Activated CD4-positive, alpha-beta T cell treated with anti-CD3 and anti-CD28 coated beads, Interleukin-2, amount 50 U/mL, for 4 hours (primary cell): ENCODE measurements around the gene FCRL6.
A peak's percentile ranks its signal among the peaks of the same experiment; 100 is the strongest.

ENCODE experiments used
- DNase-seq, 2 experiments: peaks; one replicate each; pipeline ENCODE4 v3.0.0-alpha.2; 2020

The FCRL6 gene

GRCh38 chr1:159802111-159802510 is at the start of gene FCRL6:
Gene FCRL6, plus strand, starts transcription at chr1:159802360. Its CDS starts 65 bp downstream, at chr1:159802425.
- no peak for DNase-seq

- no peak for DNase-seq
Measured at GRCh38 chr1:159753386-159753785, 48.8 kb upstream of the FCRL6 start.

- no peak for DNase-seq
Measured at GRCh38 chr1:159755451-159756007, 46.6 kb upstream of the FCRL6 start.

GRCh38 chr1:159756397-159756796 is 45.8 kb upstream of the FCRL6 start:
- DNase-seq = no peak

- DNase-seq = no peak
Measured at GRCh38 chr1:159763686-159764085, 38.5 kb upstream of the FCRL6 start.

- DNase-seq = no peak
Measured at GRCh38 chr1:159765806-159766205, 36.4 kb upstream of the FCRL6 start.

GRCh38 chr1:159771127-159771895 is 30.8 kb upstream of the FCRL6 start:
- DNase-seq = no peak

- DNase-seq = no peak
Measured at GRCh38 chr1:159774465-159774864, 27.7 kb upstream of the FCRL6 start.

- no peak for DNase-seq
Measured at GRCh38 chr1:159775716-159776115, 26.4 kb upstream of the FCRL6 start.

GRCh38 chr1:159778266-159778665 is 23.9 kb upstream of the FCRL6 start:
- DNase-seq = no peak

- no peak for DNase-seq
Measured at GRCh38 chr1:159779403-159779851, 22.7 kb upstream of the FCRL6 start.

GRCh38 chr1:159780583-159781582 is 21.3 kb upstream of the FCRL6 start, which contains the start of gene DUSP23:
Gene DUSP23, plus strand, starts transcription at chr1:159780962. Its CDS starts 139 bp downstream, at chr1:159781101.
- DNase-seq = peak; percentile 95

GRCh38 chr1:159781992-159782391 is 20.2 kb upstream of the FCRL6 start:
- DNase-seq = no peak

- no peak for DNase-seq
Measured at GRCh38 chr1:159783724-159784123, 18.4 kb upstream of the FCRL6 start.

- DNase-seq = no peak
Measured at GRCh38 chr1:159786465-159786864, 15.7 kb upstream of the FCRL6 start.

- no peak for DNase-seq
Measured at GRCh38 chr1:159786966-159787365, 15.2 kb upstream of the FCRL6 start.

- no peak for DNase-seq
Measured at GRCh38 chr1:159790237-159790917, 11.8 kb upstream of the FCRL6 start.

GRCh38 chr1:159791031-159791430 is 11.1 kb upstream of the FCRL6 start:
- no peak for DNase-seq

GRCh38 chr1:159791461-159791860 is 10.7 kb upstream of the FCRL6 start:
- no peak for DNase-seq

GRCh38 chr1:159795534-159795933 is 6.6 kb upstream of the FCRL6 start:
- DNase-seq = no peak

- peak; percentile 20 to 21 for DNase-seq
Measured at GRCh38 chr1:159798893-159799292, 3.3 kb upstream of the FCRL6 start.

- DNase-seq = no peak
Measured at GRCh38 chr1:159799446-159799985, 2.6 kb upstream of the FCRL6 start.
